Glutamatergic neuron (in vitro differentiated cells): Measurements from ENCODE around the gene HUWE1. TPM values are rescaled to one million over a fixed set of nuclear protein-coding genes. Genes with fewer than 3 reads are reported as not detected.
A peak's percentile ranks its signal among the peaks of the same experiment; 100 is the strongest.

Source experiments
- DNase-seq: peaks from one replicate; pipeline ENCODE4 v3.0.0; 2022
- H3K27ac Mint-ChIP-seq: one replicate; pipeline ENCODE4 v1.8.0; 2020; ENCODE audit warnings: mild to moderate bottlenecking, mixed read lengths, inconsistent platforms; ENCODE audit not compliant: unreplicated experiment
- H3K27me3 Mint-ChIP-seq: one replicate; pipeline ENCODE4 v1.8.0; 2020; ENCODE audit warnings: mild to moderate bottlenecking, moderate library complexity, mixed read lengths, inconsistent platforms; ENCODE audit not compliant: unreplicated experiment
- H3K36me3 Mint-ChIP-seq: one replicate; pipeline ENCODE4 v1.8.0; 2020; ENCODE audit warnings: mild to moderate bottlenecking, mixed read lengths, inconsistent platforms; ENCODE audit not compliant: unreplicated experiment
- H3K4me1 Mint-ChIP-seq: one replicate; pipeline ENCODE4 v1.8.0; 2020; ENCODE audit warnings: mild to moderate bottlenecking, low read depth, mixed read lengths, inconsistent platforms; ENCODE audit not compliant: unreplicated experiment
- H3K4me3 Mint-ChIP-seq: one replicate; pipeline ENCODE4 v1.8.0; 2020; ENCODE audit warnings: mild to moderate bottlenecking, mixed read lengths, inconsistent platforms; ENCODE audit not compliant: unreplicated experiment
- H3K9me3 Mint-ChIP-seq: one replicate; pipeline ENCODE4 v1.8.0; 2020; ENCODE audit warnings: mild to moderate bottlenecking, moderate library complexity, mixed read lengths, inconsistent platforms; ENCODE audit not compliant: unreplicated experiment
- CTCF ChIP-seq: fragments of 200-600 bp; sonication (generic); IDR thresholded peaks from one replicate; pipeline ENCODE4 v1.5.0; 2021; ENCODE audit not compliant: partially characterized antibody, unreplicated experiment
- long read RNA-seq: library from polyadenylated mRNA; unstranded; transcript quantifications from one replicate; pipeline ENCODE4 v2.0.0, GENCODE V29; 2020; ENCODE audit not compliant: unreplicated experiment
- total RNA-seq: library from RNA; stranded (reverse); fragmentation: NEBNext Ultra II Directional; extraction: Animal tissue kit (Norgen Biotek cat#: 25700); gene quantifications from one replicate; pipeline ENCODE4 v1.2.1, GENCODE V29; 2021; ENCODE audit not compliant: unreplicated experiment

HUWE1 gene
- total RNA-seq = 311 TPM
- long read RNA-seq, partial matches to known transcripts = 6 of 7 reads
- long read RNA-seq, other reads (novel, unspliced or antisense) = 1 of 7 reads

- no peak for TF ChIP-seq CTCF
- DNase-seq = peak; percentile 91
- H3K4me3 Mint-ChIP-seq = peak within 1 kb of the TSS; percentile 91
- H3K27ac Mint-ChIP-seq = peak within 1 kb of the TSS; percentile 96
- H3K36me3 Mint-ChIP-seq = no peaks in the 10 kb centered on the region
- peaks cover 12% of the 10 kb centered on the region for H3K9me3 Mint-ChIP-seq
- peaks cover 3% of the 10 kb centered on the region for H3K4me1 Mint-ChIP-seq
- H3K27me3 Mint-ChIP-seq = peaks cover 4% of the 10 kb centered on the region
Observed at GRCh38 chrX:53686151-53686885, at the start of gene HUWE1. Gene HUWE1 (minus strand): TSS chrX:53686719. CDS start chrX:53654107, 32,612 bp downstream.

GRCh38 chrX:53732797-53733196 lies 46.3 kb upstream of the HUWE1 start:
- Mint-ChIP-seq H3K4me1 (no peaks in the 10 kb centered on the region), H3K4me3 (no peak overlapping the region), H3K36me3 (no peaks in the 10 kb centered on the region), H3K9me3 (no peaks in the 10 kb centered on the region), H3K27me3 (peaks cover 2% of the 10 kb centered on the region), H3K27ac (no peak overlapping the region)
- no peak for DNase-seq
- no peak for TF ChIP-seq CTCF

- TF ChIP-seq CTCF = no peak
- no peaks in the 10 kb centered on the region for H3K4me1 Mint-ChIP-seq
- no peaks in the 10 kb centered on the region for H3K36me3 Mint-ChIP-seq
- H3K27ac Mint-ChIP-seq = no peak overlapping the region
- no peaks in the 10 kb centered on the region for H3K9me3 Mint-ChIP-seq
- H3K4me3 Mint-ChIP-seq = no peak overlapping the region
- DNase-seq = no peak
- peaks cover 2% of the 10 kb centered on the region for H3K27me3 Mint-ChIP-seq
Observed at GRCh38 chrX:53729751-53730150, 43.2 kb upstream of the HUWE1 start.

GRCh38 chrX:53728506-53728905 lies 42.0 kb upstream of the HUWE1 start:
- peaks cover 2% of the 10 kb centered on the region for H3K27me3 Mint-ChIP-seq
- DNase-seq = no peak
- no peak for TF ChIP-seq CTCF
- H3K4me3 Mint-ChIP-seq = no peak overlapping the region
- no peak overlapping the region for H3K27ac Mint-ChIP-seq
- no peaks in the 10 kb centered on the region for H3K9me3 Mint-ChIP-seq
- H3K4me1 Mint-ChIP-seq = no peaks in the 10 kb centered on the region
- no peaks in the 10 kb centered on the region for H3K36me3 Mint-ChIP-seq

- Mint-ChIP-seq H3K36me3 (no peaks in the 10 kb centered on the region), H3K4me1 (no peaks in the 10 kb centered on the region), H3K4me3 (no peak overlapping the region), H3K27ac (no peak overlapping the region), H3K9me3 (no peaks in the 10 kb centered on the region), H3K27me3 (no peaks in the 10 kb centered on the region)
- TF ChIP-seq CTCF = no peak
- DNase-seq = no peak
Observed at GRCh38 chrX:53724872-53725271, 38.4 kb upstream of the HUWE1 start.
